Breast epithelium (tissue), 4 donors: ENCODE results near the gene ALDOB. TPM values are rescaled to one million over a fixed set of nuclear protein-coding genes. Genes with fewer than 3 reads are reported as not detected.

Experiments
- DNase-seq, 2 donors: peaks; one replicate each; pipeline ENCODE4 v3.0.0-alpha.2; 2019; ENCODE audit warnings: low spot score in 2 of 2
- H3K27ac ChIP-seq, 2 donors: fragments of 200-600 bp; sonication (generic) in 1 of 2; one replicate each; pipeline ENCODE4 v1.5.1; 2016 to 2019; ENCODE audit warnings: mild to moderate bottlenecking in 1 of 2
- H3K27me3 ChIP-seq, 2 donors: fragments of 200-600 bp; sonication (generic) in 1 of 2; one replicate each; pipeline versions ENCODE4 v1.5.1 to v1.6.0; 2017 to 2019; ENCODE audit warnings: control low read depth in 1 of 2, mild to moderate bottlenecking in 1 of 2
- H3K36me3 ChIP-seq: fragments of 200-600 bp; one replicate; pipeline ENCODE4 v1.5.1; 2019
- H3K4me1 ChIP-seq, 2 donors: fragments of 200-600 bp; sonication (generic); one replicate each; pipeline ENCODE4 v1.5.1; 2016 to 2019; ENCODE audit warnings: control low read depth in 1 of 2
- H3K4me3 ChIP-seq, 3 donors: fragments of 200-600 bp; sonication (generic); 1 replicate in 2 of 3; 2 replicates in 1 of 3; pipeline ENCODE4 v1.5.1; 2016 to 2019; ENCODE audit warnings: mild to moderate bottlenecking in 3 of 3, moderate library complexity in 2 of 3
- H3K9me3 ChIP-seq, 2 donors: fragments of 200-600 bp; sonication (generic) in 1 of 2; one replicate each; pipeline ENCODE4 v1.5.1; 2016 to 2019; ENCODE audit warnings: control low read depth in 1 of 2
- POLR2A ChIP-seq: fragments of 450-650 bp; IDR thresholded peaks from one replicate; pipeline ENCODE4 v1.6.1; 2016; ENCODE audit warnings: antibody characterized with exemption, mild to moderate bottlenecking, moderate library complexity
- POLR2AphosphoS5 ChIP-seq, 3 donors: sonication (generic); formaldehyde crosslinking; IDR thresholded peaks; one replicate each; pipeline ENCODE4 v1.6.1; 2017; ENCODE audit warnings: antibody characterized with exemption in 3 of 3
- intact Hi-C: fragments of 100-400 bp; cut with DNase I; formaldehyde crosslinking; loops from one replicate; pipeline ENCODE4 v1.15.1; 2023; ENCODE audit warnings: low total_unique reads
- total RNA-seq, 3 donors: library from RNA; depleted of rRNA; stranded (reverse); fragments of >200 nt; gene quantifications; one replicate each; pipeline ENCODE4 v1.1.0, GENCODE V29; 2016
- TF ChIP-seq, protein P1 (sequence below), 3 donors: fragments of 450-650 bp; IDR thresholded peaks; one replicate each; pipeline ENCODE4 v1.5.1; 2016 to 2017; ENCODE audit warnings: antibody characterized with exemption in 3 of 3, mild to moderate bottlenecking in 3 of 3, moderate library complexity in 3 of 3

Gene ALDOB
- total RNA-seq, 3 donors from 2014 or later: 0.66 TPM; not detected in 2

DNA sequence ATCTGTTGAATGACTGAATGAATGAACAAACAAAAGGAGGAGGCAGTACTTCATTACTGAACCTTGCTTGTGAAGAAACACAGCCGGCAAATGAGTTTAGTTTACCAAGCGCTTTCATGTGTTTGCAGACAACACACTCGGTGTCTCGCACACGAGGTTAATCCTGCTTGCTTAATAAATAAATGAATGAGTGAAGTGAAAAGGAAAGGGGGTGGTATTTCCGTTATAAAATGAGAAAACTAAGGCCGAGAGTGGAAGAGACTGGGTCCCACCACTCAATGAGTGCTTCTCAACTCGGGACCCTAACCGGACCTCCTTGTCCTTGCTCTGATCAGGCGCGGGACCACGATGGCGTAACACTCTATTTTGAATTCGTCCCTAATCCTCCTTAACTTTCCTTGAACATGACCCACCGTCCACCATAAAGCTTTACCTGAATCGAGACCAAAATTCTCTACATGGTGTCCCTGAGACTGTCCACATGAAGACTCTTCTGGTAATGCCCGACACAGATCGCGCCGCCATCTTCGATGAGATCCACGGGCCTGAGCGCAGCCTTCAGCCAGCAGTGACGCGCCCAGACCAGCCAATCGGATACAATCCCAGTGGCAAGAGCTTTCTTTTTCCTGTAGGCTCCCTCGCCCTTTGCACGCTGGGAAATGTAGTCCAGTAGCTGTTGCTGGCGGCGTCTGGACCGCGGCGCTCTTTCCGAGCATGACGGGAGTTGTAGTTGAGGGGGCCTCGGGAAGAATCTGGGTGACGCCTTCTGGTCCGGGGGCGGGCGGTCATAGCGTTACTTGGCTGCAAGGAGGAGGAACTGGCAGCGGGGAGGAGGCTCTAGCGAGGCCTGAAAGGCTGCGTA, 37.3 kb downstream of the ALDOB start, which contains the start of the genes MRPL50 and ZNF189:
MRPL50 (minus strand) TSS at position 551 of the 862 bp plus-strand sequence; CDS start at position 525, 26 bp downstream.
ZNF189 (plus strand) TSS at position 784 of the 862 bp plus-strand sequence. CDS start 306 bp downstream, outside the sequence.
- peaks cover 0 to 3% of the 10 kb centered on the region in 2 donors for H3K4me1 ChIP-seq
- intact Hi-C loops: no loop called here
- no peaks in the 10 kb centered on the region for H3K27me3 ChIP-seq
- H3K9me3 ChIP-seq: peaks cover 0 to 26% of the 10 kb centered on the region in 2 donors
- TF ChIP-seq, protein P1, sequence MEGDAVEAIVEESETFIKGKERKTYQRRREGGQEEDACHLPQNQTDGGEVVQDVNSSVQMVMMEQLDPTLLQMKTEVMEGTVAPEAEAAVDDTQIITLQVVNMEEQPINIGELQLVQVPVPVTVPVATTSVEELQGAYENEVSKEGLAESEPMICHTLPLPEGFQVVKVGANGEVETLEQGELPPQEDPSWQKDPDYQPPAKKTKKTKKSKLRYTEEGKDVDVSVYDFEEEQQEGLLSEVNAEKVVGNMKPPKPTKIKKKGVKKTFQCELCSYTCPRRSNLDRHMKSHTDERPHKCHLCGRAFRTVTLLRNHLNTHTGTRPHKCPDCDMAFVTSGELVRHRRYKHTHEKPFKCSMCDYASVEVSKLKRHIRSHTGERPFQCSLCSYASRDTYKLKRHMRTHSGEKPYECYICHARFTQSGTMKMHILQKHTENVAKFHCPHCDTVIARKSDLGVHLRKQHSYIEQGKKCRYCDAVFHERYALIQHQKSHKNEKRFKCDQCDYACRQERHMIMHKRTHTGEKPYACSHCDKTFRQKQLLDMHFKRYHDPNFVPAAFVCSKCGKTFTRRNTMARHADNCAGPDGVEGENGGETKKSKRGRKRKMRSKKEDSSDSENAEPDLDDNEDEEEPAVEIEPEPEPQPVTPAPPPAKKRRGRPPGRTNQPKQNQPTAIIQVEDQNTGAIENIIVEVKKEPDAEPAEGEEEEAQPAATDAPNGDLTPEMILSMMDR (IDR thresholded peaks at IDR 0.05): no peak
- TF ChIP-seq POLR2A (peak; percentile 80), POLR2AphosphoS5 (IDR thresholded peaks at IDR 0.05) (peak; percentile 78 to 98 (median 88))
- peak within 1 kb of the TSS; percentile 87 to 95 for H3K27ac ChIP-seq
- DNase-seq: peak; percentile 97 to 99
- H3K4me3 ChIP-seq: peak within 1 kb of the TSS; percentile 78 to 81 (median 80)
- H3K36me3 ChIP-seq: peaks cover 18% of the 10 kb centered on the region

GRCh38 chr9:101397746-101398067, 37.9 kb downstream of the ALDOB start:
- Histone ChIP-seq H3K27ac (peak overlapping the region; percentile 87 to 95), H3K4me1 (peaks cover 0 to 3% of the 10 kb centered on the region in 2 donors), H3K27me3 (no peaks in the 10 kb centered on the region), H3K4me3 (peak overlapping the region; percentile 78 to 81 (median 80)), H3K9me3 (peaks cover 0 to 25% of the 10 kb centered on the region in 2 donors), H3K36me3 (peaks cover 12% of the 10 kb centered on the region)
- DNase-seq: no peak
- TF ChIP-seq POLR2A (no peak), POLR2AphosphoS5 (IDR thresholded peaks at IDR 0.05) (no peak)
- TF ChIP-seq, protein P1 (IDR thresholded peaks at IDR 0.05): no peak
- intact Hi-C loops: no loop called here

GRCh38 chr9:101394687-101395086, 40.9 kb downstream of the ALDOB start:
- H3K4me1 ChIP-seq: no peaks in the 10 kb centered on the region
- intact Hi-C loops: no loop called here
- no peak for DNase-seq
- H3K9me3 ChIP-seq: peaks cover 0 to 6% of the 10 kb centered on the region in 2 donors
- no peaks in the 10 kb centered on the region for H3K27me3 ChIP-seq
- peaks cover 3% of the 10 kb centered on the region for H3K36me3 ChIP-seq
- no peak overlapping the region for H3K27ac ChIP-seq
- no peak overlapping the region for H3K4me3 ChIP-seq
- TF ChIP-seq, protein P1 (IDR thresholded peaks at IDR 0.05): no peak
- TF ChIP-seq POLR2A (no peak), POLR2AphosphoS5 (IDR thresholded peaks at IDR 0.05) (no peak)

- Histone ChIP-seq H3K9me3 (peaks cover 0 to 6% of the 10 kb centered on the region in 2 donors), H3K4me3 (no peak overlapping the region), H3K27me3 (no peaks in the 10 kb centered on the region), H3K4me1 (no peaks in the 10 kb centered on the region), H3K27ac (no peak overlapping the region), H3K36me3 (peaks cover 7% of the 10 kb centered on the region)
- intact Hi-C loops: no loop called here
- no peak for TF ChIP-seq POLR2A
- no peak for TF ChIP-seq POLR2AphosphoS5 (IDR thresholded peaks at IDR 0.05)
- TF ChIP-seq, protein P1 (IDR thresholded peaks at IDR 0.05): no peak
- no peak for DNase-seq
Observed at GRCh38 chr9:101393135-101393534, 42.4 kb downstream of the ALDOB start.

- TF ChIP-seq, protein P1 (IDR thresholded peaks at IDR 0.05): no peak
- no peak for TF ChIP-seq POLR2AphosphoS5 (IDR thresholded peaks at IDR 0.05)
- TF ChIP-seq POLR2A: no peak
- Histone ChIP-seq H3K27me3 (no peaks in the 10 kb centered on the region), H3K36me3 (peaks cover 7% of the 10 kb centered on the region), H3K4me3 (no peak overlapping the region), H3K4me1 (no peaks in the 10 kb centered on the region), H3K27ac (no peak overlapping the region), H3K9me3 (peaks cover 8 to 11% of the 10 kb centered on the region in 2 donors)
- intact Hi-C loops: no loop called here
- no peak for DNase-seq
Observed at GRCh38 chr9:101388507-101388993, 47.0 kb downstream of the ALDOB start.
